ACC112 (cell line): ENCODE results near the gene CDC42SE1.

Experiments used
- H2AFZ ChIP-seq: fragments of 200-600 bp; sonication (generic); one replicate; pipeline ENCODE4 v1.6.0; 2017; ENCODE audit warnings: antibody characterized with exemption, low read length; ENCODE audit not compliant: unreplicated experiment
- H3K27ac ChIP-seq: fragments of 200-600 bp; sonication (generic); 2 replicates; pipeline ENCODE4 v1.5.1; 2014; ENCODE audit warnings: low read depth, mild to moderate bottlenecking, antibody characterized with exemption, low read length, moderate library complexity
- H3K27me3 ChIP-seq: fragments of 200-600 bp; sonication (generic); 2 replicates; pipeline ENCODE4 v1.6.1; 2014; ENCODE audit warnings: mild to moderate bottlenecking, antibody characterized with exemption, low read length, moderate library complexity, mixed read lengths; ENCODE audit not compliant: insufficient read depth
- H3K36me3 ChIP-seq: fragments of 200-600 bp; sonication (generic); 2 replicates; pipeline ENCODE4 v1.6.1; 2016; ENCODE audit warnings: mild to moderate bottlenecking, antibody characterized with exemption, low read length, moderate library complexity, mixed read lengths; ENCODE audit not compliant: insufficient read depth
- H3K4me1 ChIP-seq: fragments of 200-600 bp; sonication (generic); one replicate; pipeline ENCODE4 v1.6.1; 2016; ENCODE audit warnings: low read length, mixed read lengths; ENCODE audit not compliant: insufficient read depth, unreplicated experiment, control insufficient read depth
- H3K4me3 ChIP-seq: fragments of 200-600 bp; sonication (generic); 2 replicates; pipeline ENCODE4 v1.5.1; 2014; ENCODE audit warnings: mild to moderate bottlenecking, low read depth, low read length
- H3K79me2 ChIP-seq: fragments of 200-600 bp; sonication (generic); one replicate; pipeline ENCODE4 v1.6.0; 2016; ENCODE audit warnings: low read length; ENCODE audit not compliant: control insufficient read depth, unreplicated experiment, insufficient read depth

Gene CDC42SE1

DNA sequence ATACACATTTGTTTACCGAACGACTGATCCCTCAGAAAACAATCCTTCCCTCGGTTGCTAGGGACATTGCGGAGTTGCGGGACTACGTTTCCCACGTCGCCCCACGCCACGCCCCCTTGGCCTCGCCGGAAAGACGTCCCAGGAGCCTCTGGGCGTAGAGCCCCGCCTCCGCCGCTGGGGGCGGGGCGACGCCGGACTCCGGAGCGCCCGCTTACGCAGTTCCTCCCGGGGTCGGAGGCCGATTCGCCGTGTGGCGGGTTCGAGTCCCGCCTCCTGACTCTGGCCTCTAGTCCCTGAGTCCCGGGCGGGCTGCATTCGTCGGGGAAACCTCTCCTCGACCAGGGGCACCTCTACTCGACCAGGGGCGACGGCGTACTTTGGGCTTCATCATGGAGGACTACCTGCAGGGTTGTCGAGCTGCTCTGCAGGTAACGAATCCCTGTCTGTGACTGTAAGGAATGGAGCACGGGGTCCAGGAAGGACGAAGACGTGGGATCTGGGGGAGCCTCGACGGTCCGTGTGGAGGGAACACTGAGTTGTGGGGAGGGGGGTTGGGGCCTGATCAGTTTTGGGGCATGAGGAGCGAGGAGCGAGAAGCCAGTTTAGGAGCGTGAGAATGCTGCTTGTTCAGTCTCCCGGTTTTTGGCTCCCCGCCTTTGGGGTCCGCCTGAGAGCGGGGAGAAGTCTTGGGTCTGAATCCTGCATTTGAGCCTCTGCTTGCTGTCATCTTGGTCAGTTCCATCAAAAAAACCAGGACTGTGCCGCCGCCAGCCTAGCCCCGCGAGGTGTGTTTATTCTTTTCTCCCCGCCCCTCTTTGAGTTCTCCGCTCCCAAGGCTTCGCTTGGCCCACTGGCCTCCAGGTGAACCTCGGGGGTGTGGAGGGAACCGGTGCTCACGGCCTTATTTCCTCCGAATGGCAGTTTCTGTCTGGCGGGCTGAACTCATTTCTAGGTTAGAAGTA, 50.9 kb downstream of the CDC42SE1 start, which contains the start of gene PRUNE1:
Gene PRUNE1, plus strand, starts transcription at position 206 of the 962 bp plus-strand sequence. Its CDS starts 184 bp downstream, at position 390.
- Histone ChIP-seq H3K36me3 (no peaks in the 10 kb centered on the region), H2AFZ (peak within 1 kb of the TSS; percentile 98), H3K27me3 (no peaks in the 10 kb centered on the region), H3K27ac (peak within 1 kb of the TSS; percentile 94), H3K79me2 (peaks cover 12% of the 10 kb centered on the region), H3K4me3 (peak within 1 kb of the TSS; percentile 90), H3K4me1 (peaks cover 28% of the 10 kb centered on the region)

DNA sequence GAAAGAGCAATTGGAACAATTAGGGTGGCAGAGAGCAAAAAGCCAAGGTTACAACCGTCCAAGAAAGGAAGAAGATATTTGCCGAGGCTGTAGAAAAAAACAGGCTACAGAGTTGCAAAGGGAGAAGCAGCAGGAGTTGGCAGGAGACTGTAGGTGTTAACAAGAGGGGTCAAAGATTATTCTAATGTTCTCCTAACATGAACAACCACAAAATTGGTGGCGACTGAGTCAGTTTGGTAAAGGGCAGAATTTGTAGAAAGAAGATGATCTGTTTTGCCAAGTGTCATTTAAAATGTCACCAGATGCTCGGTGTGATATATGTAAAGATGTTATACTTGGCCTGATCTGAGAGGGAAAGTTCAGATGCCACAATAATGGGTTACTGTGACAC, 51.6 kb downstream of the CDC42SE1 start:
- Histone ChIP-seq H2AFZ (peak overlapping the region; percentile 76), H3K4me1 (peaks cover 32% of the 10 kb centered on the region), H3K27me3 (no peaks in the 10 kb centered on the region), H3K79me2 (peaks cover 12% of the 10 kb centered on the region), H3K36me3 (no peaks in the 10 kb centered on the region), H3K4me3 (peak overlapping the region; percentile 90), H3K27ac (peak overlapping the region; percentile 94)

DNA sequence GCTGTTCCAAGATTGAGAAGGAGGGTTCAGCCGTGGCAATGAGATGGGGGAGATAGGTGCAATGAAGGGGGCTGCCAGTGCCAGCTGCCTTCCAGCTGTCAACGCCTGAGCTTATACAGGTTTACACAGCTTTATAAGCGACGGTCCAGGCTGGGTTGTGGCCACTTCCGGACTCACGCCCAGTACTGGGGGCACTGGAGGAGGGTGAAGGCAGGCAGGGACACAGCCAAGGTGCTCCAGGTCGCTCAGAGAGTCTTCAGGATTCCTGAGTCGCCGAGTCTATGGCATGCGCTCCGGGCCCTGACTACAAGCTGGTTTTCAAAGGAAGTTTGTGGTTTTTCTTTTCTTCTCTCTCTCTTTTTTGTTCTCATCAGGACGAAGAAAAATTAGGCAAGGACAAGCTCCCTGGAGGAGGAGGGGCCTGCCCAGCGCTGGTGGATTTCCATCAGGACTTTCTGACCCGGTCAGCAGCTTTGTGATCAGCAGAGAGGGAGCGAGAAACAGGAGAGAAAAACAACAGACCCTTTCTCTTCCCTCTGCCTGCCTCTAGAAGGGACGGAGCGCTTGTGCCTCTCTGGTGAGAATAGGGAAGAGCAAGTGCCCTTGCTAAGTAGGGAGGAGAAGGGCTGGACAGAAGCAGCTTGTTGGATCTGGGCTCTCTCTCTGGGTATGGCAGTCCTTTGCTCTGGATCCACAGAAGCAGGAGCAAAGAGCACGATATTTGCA, 52.9 kb downstream of the CDC42SE1 start, which contains the start of gene MINDY1:
Gene MINDY1, minus strand, starts transcription at position 576 of the 726 bp plus-strand sequence. CDS start 4,285 bp downstream, outside the sequence.
- H3K27me3 ChIP-seq: no peaks in the 10 kb centered on the region
- H3K27ac ChIP-seq: peak within 1 kb of the TSS; percentile 94
- H3K4me1 ChIP-seq: peaks cover 31% of the 10 kb centered on the region

DNA sequence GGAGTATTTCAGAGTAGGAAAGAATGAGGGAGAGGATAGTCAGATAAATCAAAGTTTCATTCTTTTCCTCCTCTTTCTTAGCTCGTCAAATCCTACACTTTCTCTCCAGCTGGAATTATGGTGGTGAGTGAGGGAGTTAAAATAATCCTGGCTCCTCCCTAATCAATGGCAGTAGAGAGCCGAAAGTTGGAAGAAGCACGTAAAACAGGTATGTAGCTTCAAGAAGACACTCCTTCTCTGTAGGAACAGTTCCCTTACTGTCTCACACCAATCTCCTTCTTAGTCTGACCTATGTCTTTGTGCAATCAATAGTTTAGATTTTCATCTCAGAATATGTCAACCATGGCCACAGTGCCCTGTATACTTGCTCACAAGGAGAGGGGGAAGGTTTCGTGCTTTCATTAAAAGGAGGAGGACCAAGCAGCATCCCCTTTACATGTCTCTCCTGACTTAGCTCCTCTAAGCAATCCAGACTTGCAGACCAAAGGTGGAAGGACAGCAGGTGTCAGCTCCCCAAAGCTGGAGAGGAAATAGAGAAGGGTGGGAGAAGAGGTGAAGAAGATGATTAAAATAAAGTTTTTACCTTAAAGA, 53.6 kb downstream of the CDC42SE1 start:
- Histone ChIP-seq H3K36me3 (no peaks in the 10 kb centered on the region), H3K79me2 (peaks cover 12% of the 10 kb centered on the region), H3K27ac (peak overlapping the region; percentile 94; the same call in 1 of the 2 replicates), H3K4me3 (peak overlapping the region; percentile 78), H3K4me1 (peaks cover 26% of the 10 kb centered on the region), H2AFZ (peak overlapping the region; percentile 72), H3K27me3 (no peaks in the 10 kb centered on the region)

More for the DNA sequence above, 52.9 kb downstream of the CDC42SE1 start, which contains the start of gene MINDY1:
- Histone ChIP-seq H2AFZ (peak within 1 kb of the TSS; percentile 76), H3K4me3 (peak within 1 kb of the TSS; percentile 90), H3K79me2 (peaks cover 12% of the 10 kb centered on the region), H3K36me3 (no peaks in the 10 kb centered on the region)

DNA sequence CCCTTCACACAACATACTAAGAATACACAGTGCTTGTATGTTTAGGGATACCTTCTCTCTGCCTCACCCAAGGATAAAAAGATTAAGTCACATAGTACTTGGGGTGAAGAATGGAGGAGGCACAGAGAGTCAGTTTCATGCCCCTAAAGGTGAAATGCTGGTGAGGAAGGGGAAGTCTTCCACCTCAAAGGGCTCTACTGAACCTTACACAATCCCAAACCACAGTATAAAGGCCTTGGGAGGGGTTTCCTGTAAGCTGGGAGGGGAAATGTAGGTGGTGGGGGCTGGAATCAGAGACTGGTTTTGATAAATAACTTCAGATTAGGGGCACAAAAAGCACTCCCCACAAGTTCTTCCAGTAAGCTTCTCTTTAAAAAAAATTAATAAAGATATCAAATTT, 56.2 kb downstream of the CDC42SE1 start:
- H3K36me3 ChIP-seq: no peaks in the 10 kb centered on the region
- no peak overlapping the region for H3K27ac ChIP-seq
- no peaks in the 10 kb centered on the region for H3K79me2 ChIP-seq
- H3K27me3 ChIP-seq: no peaks in the 10 kb centered on the region
- peaks cover 19% of the 10 kb centered on the region for H3K4me1 ChIP-seq
- H2AFZ ChIP-seq: no peak overlapping the region
- no peak overlapping the region for H3K4me3 ChIP-seq

DNA sequence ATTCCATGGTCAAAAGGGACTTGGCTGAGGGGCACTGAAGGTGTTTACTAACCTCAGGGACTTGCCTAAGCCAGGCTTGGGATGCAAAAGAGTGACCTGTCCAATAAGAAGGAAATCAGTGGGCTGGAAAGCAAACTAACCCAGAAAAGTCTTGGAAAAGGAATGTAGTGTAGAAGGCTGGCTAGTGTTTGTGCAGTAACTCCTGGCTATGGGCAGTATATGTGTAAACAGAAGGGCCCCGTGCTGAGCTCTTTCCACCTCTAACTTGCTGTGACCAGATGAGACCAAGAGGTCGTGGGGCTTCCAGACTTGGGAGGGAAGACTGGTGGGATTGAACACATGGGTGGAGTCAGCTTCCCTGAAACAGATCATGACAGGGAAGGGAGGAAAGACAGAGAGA, 56.8 kb downstream of the CDC42SE1 start:
- H3K36me3 ChIP-seq: no peaks in the 10 kb centered on the region
- H3K27me3 ChIP-seq: no peaks in the 10 kb centered on the region
- H3K4me3 ChIP-seq: no peak overlapping the region
- no peaks in the 10 kb centered on the region for H3K79me2 ChIP-seq
- H3K4me1 ChIP-seq: peaks cover 15% of the 10 kb centered on the region
- H3K27ac ChIP-seq: no peak overlapping the region
- no peak overlapping the region for H2AFZ ChIP-seq

DNA sequence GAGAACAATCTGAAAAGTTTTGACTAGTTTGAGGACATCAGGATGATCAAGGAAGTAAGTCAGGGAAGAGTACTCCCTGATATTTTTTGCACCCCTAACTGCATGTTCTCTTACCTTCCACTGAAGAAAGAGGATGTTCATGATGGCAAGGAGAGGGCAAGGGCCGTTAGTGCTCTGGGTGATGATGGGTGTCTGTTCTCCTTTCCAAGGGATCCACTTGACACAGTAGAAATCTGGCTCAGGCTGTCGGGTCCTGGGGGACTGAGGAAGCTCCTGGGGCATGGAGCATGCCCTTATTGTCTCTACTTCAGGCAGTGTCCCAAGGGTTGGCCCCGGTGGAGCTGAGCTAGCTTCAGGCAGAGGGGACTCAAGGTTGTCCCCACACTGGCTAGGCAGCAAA, 57.4 kb downstream of the CDC42SE1 start:
- no peaks in the 10 kb centered on the region for H3K79me2 ChIP-seq
- no peak overlapping the region for H3K4me3 ChIP-seq
- H2AFZ ChIP-seq: no peak overlapping the region
- no peak overlapping the region for H3K27ac ChIP-seq
- peaks cover 11% of the 10 kb centered on the region for H3K4me1 ChIP-seq
- H3K36me3 ChIP-seq: no peaks in the 10 kb centered on the region
- H3K27me3 ChIP-seq: no peaks in the 10 kb centered on the region

DNA sequence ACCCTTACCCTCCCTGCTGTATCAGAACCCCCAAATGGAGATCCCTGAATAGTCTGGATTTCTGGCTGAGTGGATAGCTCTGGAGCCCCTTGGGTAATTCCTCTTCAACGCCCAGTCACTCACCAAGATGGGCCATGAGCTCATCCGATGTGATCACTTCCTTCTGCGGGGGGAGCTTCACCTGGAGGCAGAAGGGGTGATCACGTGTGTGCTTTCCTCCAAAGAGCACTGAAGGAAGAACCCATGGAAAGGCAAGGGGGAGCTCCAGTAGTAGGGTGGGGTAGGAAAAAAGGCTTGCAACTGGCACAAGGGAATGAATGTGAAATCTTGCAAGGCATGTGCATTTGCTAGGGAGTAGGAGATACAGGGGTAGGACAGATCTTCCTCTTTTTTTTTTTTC, 57.8 kb downstream of the CDC42SE1 start:
- Histone ChIP-seq H2AFZ (no peak overlapping the region), H3K4me1 (peaks cover 8% of the 10 kb centered on the region), H3K27me3 (no peaks in the 10 kb centered on the region), H3K36me3 (no peaks in the 10 kb centered on the region), H3K27ac (no peak overlapping the region), H3K4me3 (no peak overlapping the region), H3K79me2 (no peaks in the 10 kb centered on the region)
